Endothelial cell of umbilical vein (primary cell): Measurements from ENCODE around the gene FOXF1.

Experiments used
- CTCF ChIP-seq, 2 donors: IDR thresholded peaks; 1 replicate in 1 of 2; 2 replicates in 1 of 2; pipeline ENCODE4 v1.5.1; 2011; ENCODE audit warnings: low read length in 2 of 2, mild to moderate bottlenecking in 2 of 2, moderate library complexity in 2 of 2, control low read depth in 1 of 2, inconsistent platforms in 1 of 2, low read depth in 1 of 2; ENCODE audit not compliant: insufficient read depth in 1 of 2; ENCODE audit errors: extremely low read depth in 1 of 2
- EZH2 ChIP-seq: IDR thresholded peaks from 2 replicates; pipeline ENCODE4 v1.6.1; 2012; ENCODE audit warnings: borderline replicate concordance, low read depth, mild to moderate bottlenecking, moderate library complexity, low read length, inconsistent platforms; ENCODE audit not compliant: severe bottlenecking
- FOS ChIP-seq: IDR thresholded peaks from 2 replicates; pipeline ENCODE4 v1.6.1; 2011; ENCODE audit warnings: mild to moderate bottlenecking, low read length, moderate library complexity, borderline replicate concordance; ENCODE audit not compliant: insufficient read depth
- MAX ChIP-seq: IDR thresholded peaks from 2 replicates; pipeline ENCODE4 v1.6.1; 2011; ENCODE audit not compliant: insufficient read depth, insufficient read length
- POLR2A ChIP-seq: IDR thresholded peaks from 2 replicates; pipeline ENCODE4 v1.6.1; 2012; ENCODE audit warnings: low read depth, mild to moderate bottlenecking, control low read depth, low read length
- POLR2AphosphoS5 ChIP-seq: IDR thresholded peaks from 2 replicates; pipeline ENCODE4 v1.6.1; 2012; ENCODE audit warnings: low read depth, mild to moderate bottlenecking, control low read depth, low read length, moderate library complexity; ENCODE audit not compliant: insufficient read depth

DNA sequence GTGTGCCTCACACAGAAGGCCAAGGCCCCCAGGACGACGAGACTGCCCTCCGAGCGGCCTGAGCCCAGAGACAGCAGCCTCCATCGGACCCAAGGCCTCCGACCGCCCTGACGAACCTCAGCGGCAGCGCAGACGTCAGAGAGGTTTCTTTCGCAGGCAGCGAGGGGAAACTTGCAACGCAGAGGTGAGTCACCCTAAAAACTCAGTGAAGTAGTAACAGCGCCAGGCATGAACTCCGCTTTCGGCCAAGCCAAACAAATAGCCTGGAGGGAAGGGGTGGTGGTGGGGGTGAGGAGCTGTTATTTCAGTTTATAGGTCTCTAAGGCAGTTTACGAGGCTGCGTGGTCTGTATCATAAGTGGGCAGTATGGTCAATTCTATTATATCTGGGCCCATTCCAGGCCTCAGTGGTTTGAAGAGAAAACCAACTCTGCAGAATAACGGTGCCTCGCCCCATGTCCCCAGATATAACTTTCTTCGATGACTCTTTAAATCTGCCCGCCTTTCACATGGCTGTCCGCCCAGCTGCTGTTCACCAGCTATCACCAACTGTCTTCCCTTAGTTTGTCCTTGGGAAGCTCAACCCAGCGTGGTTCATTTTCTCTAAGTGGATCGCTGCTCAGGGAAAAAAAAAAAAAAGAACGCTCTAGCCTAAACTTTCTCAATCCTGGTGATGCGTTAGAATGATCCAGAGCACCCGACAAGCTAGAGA is 43.5 kb upstream of the FOXF1 start:
- TF ChIP-seq CTCF (IDR thresholded peaks at IDR 0.05; ENCODE audit: extremely low read depth in 1 of 2, insufficient read depth in 1 of 2, low read depth in 1 of 2, low read length in 2 of 2) (no peak), POLR2AphosphoS5 (no peak), FOS (no peak), MAX (no peak), POLR2A (no peak), EZH2 (no peak)
